ENCODE data around the gene RELCH. TPM values are rescaled to one million over a fixed set of nuclear protein-coding genes. Genes with fewer than 3 reads are reported as not detected.

Gene RELCH, protein sequence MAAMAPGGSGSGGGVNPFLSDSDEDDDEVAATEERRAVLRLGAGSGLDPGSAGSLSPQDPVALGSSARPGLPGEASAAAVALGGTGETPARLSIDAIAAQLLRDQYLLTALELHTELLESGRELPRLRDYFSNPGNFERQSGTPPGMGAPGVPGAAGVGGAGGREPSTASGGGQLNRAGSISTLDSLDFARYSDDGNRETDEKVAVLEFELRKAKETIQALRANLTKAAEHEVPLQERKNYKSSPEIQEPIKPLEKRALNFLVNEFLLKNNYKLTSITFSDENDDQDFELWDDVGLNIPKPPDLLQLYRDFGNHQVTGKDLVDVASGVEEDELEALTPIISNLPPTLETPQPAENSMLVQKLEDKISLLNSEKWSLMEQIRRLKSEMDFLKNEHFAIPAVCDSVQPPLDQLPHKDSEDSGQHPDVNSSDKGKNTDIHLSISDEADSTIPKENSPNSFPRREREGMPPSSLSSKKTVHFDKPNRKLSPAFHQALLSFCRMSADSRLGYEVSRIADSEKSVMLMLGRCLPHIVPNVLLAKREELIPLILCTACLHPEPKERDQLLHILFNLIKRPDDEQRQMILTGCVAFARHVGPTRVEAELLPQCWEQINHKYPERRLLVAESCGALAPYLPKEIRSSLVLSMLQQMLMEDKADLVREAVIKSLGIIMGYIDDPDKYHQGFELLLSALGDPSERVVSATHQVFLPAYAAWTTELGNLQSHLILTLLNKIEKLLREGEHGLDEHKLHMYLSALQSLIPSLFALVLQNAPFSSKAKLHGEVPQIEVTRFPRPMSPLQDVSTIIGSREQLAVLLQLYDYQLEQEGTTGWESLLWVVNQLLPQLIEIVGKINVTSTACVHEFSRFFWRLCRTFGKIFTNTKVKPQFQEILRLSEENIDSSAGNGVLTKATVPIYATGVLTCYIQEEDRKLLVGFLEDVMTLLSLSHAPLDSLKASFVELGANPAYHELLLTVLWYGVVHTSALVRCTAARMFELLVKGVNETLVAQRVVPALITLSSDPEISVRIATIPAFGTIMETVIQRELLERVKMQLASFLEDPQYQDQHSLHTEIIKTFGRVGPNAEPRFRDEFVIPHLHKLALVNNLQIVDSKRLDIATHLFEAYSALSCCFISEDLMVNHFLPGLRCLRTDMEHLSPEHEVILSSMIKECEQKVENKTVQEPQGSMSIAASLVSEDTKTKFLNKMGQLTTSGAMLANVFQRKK
- 18.1 and 39.5 TPM in 2 replicates for total RNA-seq

DNA sequence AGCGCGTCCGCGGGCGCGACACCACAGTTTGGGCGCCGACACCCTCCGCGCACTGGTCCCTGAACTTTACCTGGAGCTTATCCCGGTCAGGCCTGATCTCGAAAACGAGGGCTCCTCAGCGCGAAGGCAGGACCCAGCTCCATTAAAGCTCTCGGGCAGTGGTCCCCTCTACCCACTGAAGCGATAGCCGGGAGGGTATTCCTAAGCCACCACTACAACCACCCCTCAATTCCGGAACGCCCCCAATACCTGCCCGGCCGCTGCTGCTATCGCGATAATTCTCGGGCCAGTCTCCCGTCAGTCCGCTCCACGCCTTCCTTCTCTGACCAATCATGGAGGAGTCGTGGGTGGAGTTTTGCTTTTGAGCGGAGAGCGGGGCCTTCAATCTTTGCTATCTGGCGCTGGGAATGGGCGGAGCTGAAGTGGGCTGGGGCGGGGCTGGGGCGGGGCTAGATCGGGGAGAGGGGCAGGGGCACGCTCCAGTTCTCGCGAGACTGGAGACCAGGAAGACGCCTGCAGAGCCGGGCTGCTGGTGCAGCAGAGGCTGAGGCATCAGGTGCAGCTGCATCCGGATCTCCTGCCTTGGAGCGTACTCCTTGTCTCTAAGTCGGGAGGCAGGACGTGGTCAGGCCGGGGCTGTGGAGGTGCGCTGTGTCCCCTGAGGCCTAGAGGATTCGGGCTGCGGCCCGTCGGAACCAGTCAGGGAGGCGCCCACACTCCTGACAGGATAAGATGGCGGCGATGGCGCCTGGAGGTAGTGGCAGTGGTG is at the start of gene RELCH, which contains the start of gene PIGN:
Gene RELCH (plus strand): TSS at position 482 of the 769 bp plus-strand sequence. CDS start 251 bp downstream, at position 733.
Gene PIGN (minus strand): TSS at position 283 of the 769 bp plus-strand sequence. CDS start 25,703 bp downstream, outside the sequence.

DNA sequence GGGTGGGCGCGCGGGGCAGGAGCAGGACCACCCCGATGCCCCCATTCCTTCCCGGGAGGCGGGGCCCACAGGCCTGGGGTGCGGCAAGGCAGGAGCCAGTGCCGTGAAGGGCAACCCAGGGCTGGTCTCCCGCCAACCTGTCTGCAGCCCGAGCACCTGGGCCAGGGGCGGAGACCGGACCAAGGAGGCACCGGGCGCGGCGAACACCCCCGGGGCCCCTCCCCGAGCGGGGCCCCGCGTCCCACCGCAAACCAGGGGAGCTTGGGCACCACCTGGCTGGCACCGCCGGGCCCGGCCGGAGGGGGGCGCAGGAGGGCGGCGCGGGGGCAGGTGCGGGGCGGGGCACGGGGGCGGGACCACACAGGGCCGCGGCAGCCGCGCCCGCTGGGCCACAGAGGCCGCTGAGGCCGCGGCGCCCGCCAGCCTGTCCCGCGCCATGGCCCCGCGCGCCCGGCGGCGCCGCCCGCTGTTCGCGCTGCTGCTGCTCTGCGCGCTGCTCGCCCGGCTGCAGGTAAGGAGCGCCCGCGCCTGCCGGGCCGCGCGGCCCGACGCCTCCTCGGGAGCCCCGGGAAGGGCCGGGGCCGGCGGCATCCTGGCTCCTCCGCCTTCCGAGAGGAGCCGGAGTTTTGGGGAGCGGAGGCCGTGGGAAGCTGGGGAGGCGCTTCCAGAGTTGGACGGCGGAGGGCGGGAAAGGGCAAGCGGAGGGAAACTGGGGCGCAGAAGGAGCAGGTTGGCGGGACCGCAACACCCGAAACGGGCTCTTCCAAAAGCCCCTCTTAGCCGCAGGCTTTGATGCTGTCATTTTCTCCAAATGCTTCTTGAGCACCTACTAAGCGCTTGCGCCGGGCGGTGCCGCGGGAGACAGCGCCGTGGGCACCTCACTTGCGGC is 138.1 kb downstream of the RELCH start, which contains the start of gene TNFRSF11A:
Gene TNFRSF11A (plus strand): TSS at position 394 of the 889 bp plus-strand sequence. CDS start 43 bp downstream, at position 437.

Other genes starting within 250 kb of the RELCH start
- 26.2 and 73.3 TPM in 2 replicates for gene PIGN, start 199 bp upstream of the RELCH start, total RNA-seq
- 4.4 and 21.5 TPM in 2 replicates for gene TNFRSF11A, start 138.1 kb downstream of the RELCH start, total RNA-seq

Data from bladder microvascular endothelial cell (primary cell).